ENCODE results near the gene DNM3. TPM values are rescaled to one million over a fixed set of nuclear protein-coding genes. Genes with fewer than 3 reads are reported as not detected.

The DNM3 gene
- total RNA-seq, 6 donors from 2014 or later = 7.1 to 30.4 (median 10.3) TPM

GRCh38 chr1:172245788-172246187, 404.5 kb downstream of the DNM3 start:
- H3K4me1 ChIP-seq = no peaks in the 10 kb centered on the region
- H3K9me3 ChIP-seq = no peaks in the 10 kb centered on the region
- H3K4me3 ChIP-seq = no peak overlapping the region
- H3K27me3 ChIP-seq = no peaks in the 10 kb centered on the region
- ATAC-seq (ENCODE audit: low FRiP score in 2 of 2) = no peak
- TF ChIP-seq CTCF (IDR thresholded peaks at IDR 0.05) (no peak), EP300 (IDR thresholded peaks at IDR 0.05) (no peak), POLR2AphosphoS5 (IDR thresholded peaks at IDR 0.05) (no peak), POLR2A (IDR thresholded peaks at IDR 0.05) (no peak)
- peak overlapping the region in 2 of 4 donors; percentile 35 to 40 for H3K27ac ChIP-seq
- WGBS, 2 donors = 69 to 74% methylated on average over 3 of the region's 3 CpGs
- no peaks in the 10 kb centered on the region for H3K36me3 ChIP-seq
- no peak for DNase-seq

- DNase-seq = no peak
- no peak overlapping the region for H3K4me3 ChIP-seq
- no peaks in the 10 kb centered on the region for H3K9me3 ChIP-seq
- H3K4me1 ChIP-seq = no peaks in the 10 kb centered on the region
- TF ChIP-seq POLR2A (IDR thresholded peaks at IDR 0.05) (no peak), CTCF (IDR thresholded peaks at IDR 0.05) (no peak), POLR2AphosphoS5 (IDR thresholded peaks at IDR 0.05) (no peak), EP300 (IDR thresholded peaks at IDR 0.05) (no peak)
- no peak for ATAC-seq (ENCODE audit: low FRiP score in 2 of 2)
- no peak overlapping the region for H3K27ac ChIP-seq
- no peaks in the 10 kb centered on the region for H3K36me3 ChIP-seq
- H3K27me3 ChIP-seq = no peaks in the 10 kb centered on the region
- WGBS, 2 donors = 86 to 96% methylated on average over 8 of the region's 8 CpGs
Observed at GRCh38 chr1:172246521-172247390, 405.5 kb downstream of the DNM3 start.

GRCh38 chr1:172251486-172251885, 410.2 kb downstream of the DNM3 start:
- ATAC-seq (ENCODE audit: low FRiP score in 2 of 2) = no peak
- Histone ChIP-seq H3K36me3 (no peaks in the 10 kb centered on the region), H3K4me1 (no peaks in the 10 kb centered on the region), H3K27me3 (no peaks in the 10 kb centered on the region), H3K27ac (no peak overlapping the region), H3K4me3 (no peak overlapping the region), H3K9me3 (no peaks in the 10 kb centered on the region)
- 83 to 97% methylated on average over 1 of the region's 1 CpG for WGBS, 2 donors
- TF ChIP-seq POLR2AphosphoS5 (IDR thresholded peaks at IDR 0.05) (no peak), POLR2A (IDR thresholded peaks at IDR 0.05) (no peak), CTCF (IDR thresholded peaks at IDR 0.05) (no peak), EP300 (IDR thresholded peaks at IDR 0.05) (no peak)
- DNase-seq = no peak

- no peaks in the 10 kb centered on the region for H3K36me3 ChIP-seq
- DNase-seq (no peak), ATAC-seq (ENCODE audit: low FRiP score in 2 of 2) (no peak)
- WGBS, 2 donors = 85 to 90% methylated on average over 4 of the region's 4 CpGs
- H3K9me3 ChIP-seq = no peaks in the 10 kb centered on the region
- no peaks in the 10 kb centered on the region for H3K4me1 ChIP-seq
- H3K27ac ChIP-seq = no peak overlapping the region
- no peak overlapping the region for H3K4me3 ChIP-seq
- no peak for TF ChIP-seq CTCF (IDR thresholded peaks at IDR 0.05)
- no peak for TF ChIP-seq POLR2A (IDR thresholded peaks at IDR 0.05)
- no peak for TF ChIP-seq EP300 (IDR thresholded peaks at IDR 0.05)
- no peak for TF ChIP-seq POLR2AphosphoS5 (IDR thresholded peaks at IDR 0.05)
- H3K27me3 ChIP-seq = no peaks in the 10 kb centered on the region
Observed at GRCh38 chr1:172252321-172252720, 411.0 kb downstream of the DNM3 start.

GRCh38 chr1:172252958-172253357, 411.7 kb downstream of the DNM3 start:
- 84 to 93% methylated on average over 2 of the region's 2 CpGs for WGBS, 2 donors
- Histone ChIP-seq H3K9me3 (no peaks in the 10 kb centered on the region), H3K4me1 (no peaks in the 10 kb centered on the region), H3K36me3 (no peaks in the 10 kb centered on the region), H3K27ac (no peak overlapping the region), H3K4me3 (no peak overlapping the region), H3K27me3 (no peaks in the 10 kb centered on the region)
- no peak for DNase-seq
- no peak for ATAC-seq (ENCODE audit: low FRiP score in 2 of 2)
- TF ChIP-seq POLR2A (IDR thresholded peaks at IDR 0.05) (no peak), POLR2AphosphoS5 (IDR thresholded peaks at IDR 0.05) (no peak)
